Measurements from ENCODE around the gene PPP1CB. TPM values are rescaled to one million over a fixed set of nuclear protein-coding genes. Genes with fewer than 3 reads are reported as not detected.
A peak's percentile ranks its signal among the peaks of the same experiment; 100 is the strongest.

The PPP1CB gene
- total RNA-seq, 1 donor from 2014 or later, result 328 TPM

DNA sequence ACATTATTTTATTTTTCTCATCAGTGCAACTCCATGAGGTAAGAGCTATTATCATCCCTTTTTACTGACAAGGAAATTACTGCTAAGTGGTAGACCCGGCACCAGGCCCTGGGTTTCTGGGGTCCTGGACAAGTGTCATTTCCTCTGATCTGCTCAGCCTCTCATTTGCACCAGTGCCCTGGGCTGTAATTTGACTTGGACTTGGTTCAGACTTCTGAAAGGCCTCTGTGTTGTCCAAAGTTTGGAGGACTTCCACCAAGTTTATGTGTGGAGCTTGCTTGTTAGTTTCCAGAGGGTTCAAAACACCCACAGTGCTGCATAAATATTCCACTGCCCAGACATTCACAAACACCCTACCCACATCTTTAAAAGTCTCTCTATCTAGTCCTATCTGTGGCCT is 44.0 kb upstream of the PPP1CB start:
- no peak for DNase-seq (ENCODE audit: low read depth)
- no peak for FAIRE-seq
- TF ChIP-seq, protein P1, sequence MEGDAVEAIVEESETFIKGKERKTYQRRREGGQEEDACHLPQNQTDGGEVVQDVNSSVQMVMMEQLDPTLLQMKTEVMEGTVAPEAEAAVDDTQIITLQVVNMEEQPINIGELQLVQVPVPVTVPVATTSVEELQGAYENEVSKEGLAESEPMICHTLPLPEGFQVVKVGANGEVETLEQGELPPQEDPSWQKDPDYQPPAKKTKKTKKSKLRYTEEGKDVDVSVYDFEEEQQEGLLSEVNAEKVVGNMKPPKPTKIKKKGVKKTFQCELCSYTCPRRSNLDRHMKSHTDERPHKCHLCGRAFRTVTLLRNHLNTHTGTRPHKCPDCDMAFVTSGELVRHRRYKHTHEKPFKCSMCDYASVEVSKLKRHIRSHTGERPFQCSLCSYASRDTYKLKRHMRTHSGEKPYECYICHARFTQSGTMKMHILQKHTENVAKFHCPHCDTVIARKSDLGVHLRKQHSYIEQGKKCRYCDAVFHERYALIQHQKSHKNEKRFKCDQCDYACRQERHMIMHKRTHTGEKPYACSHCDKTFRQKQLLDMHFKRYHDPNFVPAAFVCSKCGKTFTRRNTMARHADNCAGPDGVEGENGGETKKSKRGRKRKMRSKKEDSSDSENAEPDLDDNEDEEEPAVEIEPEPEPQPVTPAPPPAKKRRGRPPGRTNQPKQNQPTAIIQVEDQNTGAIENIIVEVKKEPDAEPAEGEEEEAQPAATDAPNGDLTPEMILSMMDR (IDR thresholded peaks at IDR 0.05; ENCODE audit: insufficient read depth, low read length, severe bottlenecking), result no peak
- H3K4me3 ChIP-seq (ENCODE audit: low read depth, low read length), result no peak overlapping the region
- no peaks in the 10 kb centered on the region for H3K36me3 ChIP-seq (ENCODE audit: control insufficient read depth, insufficient read depth, low read length)
- no peaks in the 10 kb centered on the region for H3K27me3 ChIP-seq (ENCODE audit: control insufficient read depth, insufficient read depth, low read length)

DNA sequence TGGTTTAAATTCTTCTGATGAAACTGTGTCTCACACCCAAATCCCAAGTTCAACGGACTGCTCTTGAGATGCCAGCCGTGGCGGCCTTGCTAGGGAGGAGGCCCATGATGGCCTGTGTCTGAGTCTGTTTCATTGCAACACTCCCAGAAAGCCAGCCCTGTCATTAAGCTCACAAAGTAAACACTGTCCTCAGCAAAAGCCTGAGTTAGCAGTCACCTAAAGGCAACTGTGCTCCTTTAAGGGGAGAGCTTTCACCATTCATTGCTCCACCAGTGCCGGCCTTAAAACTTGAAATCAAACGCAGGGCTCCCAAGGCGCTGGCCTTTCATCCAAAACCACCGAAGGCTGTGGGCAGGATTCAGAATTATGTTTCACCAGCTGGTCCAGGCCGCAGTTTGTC is 42.5 kb upstream of the PPP1CB start:
- DNase-seq (ENCODE audit: low read depth) (no peak), FAIRE-seq (no peak)
- H3K36me3 ChIP-seq (ENCODE audit: control insufficient read depth, insufficient read depth, low read length), result no peaks in the 10 kb centered on the region
- no peaks in the 10 kb centered on the region for H3K27me3 ChIP-seq (ENCODE audit: control insufficient read depth, insufficient read depth, low read length)
- H3K4me3 ChIP-seq (ENCODE audit: low read depth, low read length), result no peak overlapping the region
- TF ChIP-seq, protein P1 (IDR thresholded peaks at IDR 0.05; ENCODE audit: insufficient read depth, low read length, severe bottlenecking), result no peak

DNA sequence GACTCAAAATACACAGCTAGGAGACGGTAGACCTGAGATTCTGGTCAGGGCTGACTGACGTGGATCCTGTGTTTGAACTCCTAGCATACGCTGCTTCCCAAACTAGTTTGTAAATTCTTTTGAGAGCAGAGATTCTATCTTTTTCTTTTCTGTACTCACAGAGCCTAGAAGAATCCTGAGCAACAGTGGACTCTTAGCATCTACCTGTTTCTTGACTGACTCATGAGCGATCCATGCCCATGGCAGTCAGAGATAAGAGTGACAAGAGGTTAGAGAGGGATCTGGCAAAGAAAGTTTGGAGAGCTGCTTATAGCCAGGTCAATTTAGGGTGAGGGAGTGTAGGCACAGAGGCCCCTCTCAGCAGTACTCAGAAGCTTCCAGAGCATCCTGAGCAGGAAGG is 41.1 kb upstream of the PPP1CB start:
- no peak overlapping the region for H3K4me3 ChIP-seq (ENCODE audit: low read depth, low read length)
- FAIRE-seq, result no peak

DNA sequence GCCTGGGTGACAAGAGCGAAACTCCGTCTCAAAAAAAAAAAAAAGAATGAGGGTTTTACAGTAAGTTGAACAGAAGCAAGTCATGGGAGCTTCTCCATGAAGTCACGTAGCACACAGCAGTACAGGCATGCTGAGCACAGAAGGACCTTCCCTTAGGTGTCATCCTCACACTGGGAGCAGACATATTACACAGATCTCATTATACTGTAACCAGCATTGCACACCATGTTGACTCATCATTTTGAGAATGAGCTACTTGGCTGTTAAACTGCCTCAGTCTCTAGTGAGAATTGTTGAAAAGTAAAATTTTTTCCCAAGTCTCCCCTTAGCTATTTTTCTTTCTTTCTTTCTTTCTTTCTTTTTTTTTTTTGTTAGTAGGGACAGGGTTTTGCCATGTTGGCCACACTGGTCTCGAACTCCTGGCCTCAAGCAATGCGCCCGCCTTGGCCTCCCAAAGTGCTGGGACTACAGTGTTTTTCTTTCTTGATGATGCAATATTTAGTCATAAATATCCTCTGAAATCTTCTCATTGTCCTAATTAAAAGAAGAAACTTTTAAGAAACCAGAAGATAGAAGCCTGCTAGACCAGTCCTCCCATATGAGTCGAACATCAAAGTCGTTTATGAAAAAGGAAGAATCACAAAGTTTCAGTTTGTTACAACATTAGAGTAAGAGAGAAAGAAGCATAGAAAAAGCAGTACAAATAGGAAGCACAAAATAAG is 37.9 kb upstream of the PPP1CB start:
- no peaks in the 10 kb centered on the region for H3K27me3 ChIP-seq (ENCODE audit: control insufficient read depth, insufficient read depth, low read length)
- no peaks in the 10 kb centered on the region for H3K36me3 ChIP-seq (ENCODE audit: control insufficient read depth, insufficient read depth, low read length)
- FAIRE-seq, result no peak
- peak; percentile 75 for DNase-seq (ENCODE audit: low read depth)
- TF ChIP-seq, protein P1 (IDR thresholded peaks at IDR 0.05; ENCODE audit: insufficient read depth, low read length, severe bottlenecking), result no peak
- H3K4me3 ChIP-seq (ENCODE audit: low read depth, low read length), result no peak overlapping the region

More for the DNA sequence above, 41.1 kb upstream of the PPP1CB start:
- H3K36me3 ChIP-seq (ENCODE audit: control insufficient read depth, insufficient read depth, low read length), result no peaks in the 10 kb centered on the region
- no peak for DNase-seq (ENCODE audit: low read depth)
- TF ChIP-seq, protein P1 (IDR thresholded peaks at IDR 0.05; ENCODE audit: insufficient read depth, low read length, severe bottlenecking), result no peak
- H3K27me3 ChIP-seq (ENCODE audit: control insufficient read depth, insufficient read depth, low read length), result no peaks in the 10 kb centered on the region

- peak; percentile 96 for FAIRE-seq
- H3K27me3 ChIP-seq (ENCODE audit: control insufficient read depth, insufficient read depth, low read length), result no peaks in the 10 kb centered on the region
- H3K4me3 ChIP-seq (ENCODE audit: low read depth, low read length), result no peak overlapping the region
- peak; percentile 99 for DNase-seq (ENCODE audit: low read depth)
- H3K36me3 ChIP-seq (ENCODE audit: control insufficient read depth, insufficient read depth, low read length), result no peaks in the 10 kb centered on the region
- TF ChIP-seq, protein P1 (IDR thresholded peaks at IDR 0.05; ENCODE audit: insufficient read depth, low read length, severe bottlenecking), result no peak
Observed at GRCh38 chr2:28716265-28716865, 35.3 kb upstream of the PPP1CB start.
